Stimulated activated naive CD4-positive, alpha-beta T cell treated with Interleukin-2 at 50 U/mL for 16 hours (primary cell): ENCODE data around the gene NSMCE4A.
"Not testable (repeated sequence)": the region's sequence is repeated elsewhere in the genome, so short reads cannot be mapped to it uniquely, and the experiment has no call there.

Experiments
- DNase-seq: peaks from one replicate; lab custom pipeline; 2025; lab: John Stamatoyannopoulos, UW

The NSMCE4A gene

GRCh38 chr10:121988361-121989324 is 13.6 kb upstream of the NSMCE4A start, which contains the start of gene TACC2:
Gene TACC2 (plus strand): TSS chr10:121989163. CDS start chr10:122021982, 32,819 bp downstream.
- no peak for DNase-seq

- DNase-seq, result no peak
These were observed 9.4 kb upstream of the NSMCE4A start for GRCh38 chr10:121984463-121984862.

GRCh38 chr10:121983852-121984251 is 8.8 kb upstream of the NSMCE4A start:
- no peak for DNase-seq

GRCh38 chr10:121981346-121981745 is 6.3 kb upstream of the NSMCE4A start:
- no peak for DNase-seq

GRCh38 chr10:121978511-121978910 is 3.5 kb upstream of the NSMCE4A start:
- no peak for DNase-seq

- no peak for DNase-seq
These were observed 1.6 kb upstream of the NSMCE4A start for GRCh38 chr10:121976607-121977006.

GRCh38 chr10:121975295-121976086 is 474 bp upstream of the NSMCE4A start:
- DNase-seq, result no peak

GRCh38 chr10:121974019-121974534 is 940 bp downstream of the NSMCE4A start:
- no peak for DNase-seq

GRCh38 chr10:121969086-121969485 is 5.9 kb downstream of the NSMCE4A start:
- not testable (repeated sequence) for DNase-seq

- no peak for DNase-seq
These were observed 9.0 kb downstream of the NSMCE4A start for GRCh38 chr10:121965996-121966395.

GRCh38 chr10:121961456-121961855 is 13.6 kb downstream of the NSMCE4A start:
- no peak for DNase-seq

- no peak for DNase-seq
These were observed 15.3 kb downstream of the NSMCE4A start for GRCh38 chr10:121959671-121960070.

GRCh38 chr10:121956111-121957061 is 18.6 kb downstream of the NSMCE4A start:
- no peak for DNase-seq

- no peak for DNase-seq
These were observed 22.8 kb downstream of the NSMCE4A start for GRCh38 chr10:121952226-121952625.

- no peak for DNase-seq
These were observed 25.6 kb downstream of the NSMCE4A start for GRCh38 chr10:121949451-121949850.

- DNase-seq, result no peak
These were observed 26.0 kb downstream of the NSMCE4A start for GRCh38 chr10:121949049-121949448.

GRCh38 chr10:121947343-121948330 is 27.4 kb downstream of the NSMCE4A start:
- DNase-seq, result no peak

GRCh38 chr10:121942749-121943416 is 32.1 kb downstream of the NSMCE4A start:
- no peak for DNase-seq

- no peak for DNase-seq
These were observed 33.5 kb downstream of the NSMCE4A start for GRCh38 chr10:121941532-121941931.

GRCh38 chr10:121936295-121936694 is 38.7 kb downstream of the NSMCE4A start:
- no peak for DNase-seq
